ENCODE data around the gene PPP2R3A.

The PPP2R3A gene

DNA sequence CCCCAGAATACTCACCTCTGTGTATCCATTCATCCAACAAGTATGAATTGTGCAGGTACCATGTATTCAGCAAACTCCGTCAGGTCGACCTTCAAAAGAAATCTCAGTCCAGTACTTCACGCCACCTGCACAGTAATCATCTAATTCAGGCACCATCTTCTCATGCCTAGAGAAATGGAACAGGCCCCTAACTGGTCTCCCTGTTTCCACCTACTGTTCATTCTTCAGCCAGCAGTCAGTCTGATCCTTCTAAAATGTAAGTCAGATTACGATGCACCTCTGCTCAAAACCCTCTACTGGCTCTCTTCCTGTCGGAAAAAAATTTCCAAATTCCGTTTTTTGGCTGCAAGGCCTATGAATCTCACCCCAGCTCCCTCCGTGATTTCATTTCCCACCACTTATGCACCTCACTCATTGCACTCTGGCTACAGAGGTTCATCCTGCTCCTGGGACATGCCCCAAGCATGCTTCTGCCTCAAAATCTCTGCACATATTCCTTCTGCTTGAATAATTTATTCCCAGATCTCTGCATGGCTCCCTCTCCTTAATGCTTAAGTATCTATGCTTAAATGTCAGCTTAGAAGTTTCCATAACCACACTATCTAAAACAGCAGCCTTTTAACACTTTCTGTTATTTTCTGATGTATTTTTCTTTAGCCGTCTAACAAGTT is 47.5 kb upstream of the PPP2R3A start:
- Histone ChIP-seq H3K9me2 (ENCODE audit: low read depth, low read length) (no peaks in the 10 kb centered on the region), H3K36me3 (ENCODE audit: insufficient read depth, low read length) (no peaks in the 10 kb centered on the region), H3K9me3 (ENCODE audit: low read length) (no peaks in the 10 kb centered on the region), H3K79me2 (ENCODE audit: insufficient read depth, low read length) (no peaks in the 10 kb centered on the region), H3F3A (ENCODE audit: insufficient read depth, low read length) (no peaks in the 10 kb centered on the region), H2AFZ (ENCODE audit: low read length) (no peak overlapping the region), H3K4me3 (ENCODE audit: low read depth, low read length, poor library complexity, severe bottlenecking) (no peak overlapping the region), H3K9ac (ENCODE audit: low read length) (no peak overlapping the region), H3K4me2 (ENCODE audit: low read length) (no peak overlapping the region), H3K27me3 (ENCODE audit: insufficient read depth, low read length) (no peaks in the 10 kb centered on the region), H3K4me1 (ENCODE audit: insufficient read depth, low read length, severe bottlenecking) (no peaks in the 10 kb centered on the region), H3K27ac (ENCODE audit: low read depth, low read length, poor library complexity, severe bottlenecking) (no peak overlapping the region), H4K20me1 (ENCODE audit: insufficient read depth, low read length) (no peaks in the 10 kb centered on the region)
- TF ChIP-seq, protein P1, sequence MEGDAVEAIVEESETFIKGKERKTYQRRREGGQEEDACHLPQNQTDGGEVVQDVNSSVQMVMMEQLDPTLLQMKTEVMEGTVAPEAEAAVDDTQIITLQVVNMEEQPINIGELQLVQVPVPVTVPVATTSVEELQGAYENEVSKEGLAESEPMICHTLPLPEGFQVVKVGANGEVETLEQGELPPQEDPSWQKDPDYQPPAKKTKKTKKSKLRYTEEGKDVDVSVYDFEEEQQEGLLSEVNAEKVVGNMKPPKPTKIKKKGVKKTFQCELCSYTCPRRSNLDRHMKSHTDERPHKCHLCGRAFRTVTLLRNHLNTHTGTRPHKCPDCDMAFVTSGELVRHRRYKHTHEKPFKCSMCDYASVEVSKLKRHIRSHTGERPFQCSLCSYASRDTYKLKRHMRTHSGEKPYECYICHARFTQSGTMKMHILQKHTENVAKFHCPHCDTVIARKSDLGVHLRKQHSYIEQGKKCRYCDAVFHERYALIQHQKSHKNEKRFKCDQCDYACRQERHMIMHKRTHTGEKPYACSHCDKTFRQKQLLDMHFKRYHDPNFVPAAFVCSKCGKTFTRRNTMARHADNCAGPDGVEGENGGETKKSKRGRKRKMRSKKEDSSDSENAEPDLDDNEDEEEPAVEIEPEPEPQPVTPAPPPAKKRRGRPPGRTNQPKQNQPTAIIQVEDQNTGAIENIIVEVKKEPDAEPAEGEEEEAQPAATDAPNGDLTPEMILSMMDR (IDR thresholded peaks at IDR 0.05; ENCODE audit: low read length): no peak
- TF ChIP-seq EZH2 (IDR thresholded peaks at IDR 0.05; ENCODE audit: borderline replicate concordance, low read length): no peak

DNA sequence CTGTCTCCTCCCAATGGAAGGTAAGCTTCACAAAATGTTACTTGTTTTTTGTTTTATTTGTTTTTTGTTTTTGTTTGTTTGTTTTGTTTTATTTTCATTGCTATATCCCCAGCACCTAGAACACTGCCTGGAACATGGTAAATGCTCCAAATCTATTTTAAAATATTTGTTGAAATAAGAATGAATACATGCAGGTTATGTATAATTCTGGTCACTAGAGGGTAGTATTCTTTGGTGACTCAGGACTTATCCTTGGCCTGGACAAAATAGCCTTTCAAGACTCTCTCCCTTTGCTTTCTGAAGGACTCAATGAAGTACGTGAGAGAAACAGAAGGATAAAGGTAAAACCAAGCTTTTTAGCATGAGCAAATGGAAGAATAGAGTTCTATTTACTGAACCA is 46.9 kb upstream of the PPP2R3A start:
- no peaks in the 10 kb centered on the region for H3K79me2 ChIP-seq (ENCODE audit: insufficient read depth, low read length)
- H3K36me3 ChIP-seq (ENCODE audit: insufficient read depth, low read length): no peaks in the 10 kb centered on the region
- H3F3A ChIP-seq (ENCODE audit: insufficient read depth, low read length): no peaks in the 10 kb centered on the region
- no peak overlapping the region for H3K4me3 ChIP-seq (ENCODE audit: low read depth, low read length, poor library complexity, severe bottlenecking)
- H3K4me1 ChIP-seq (ENCODE audit: insufficient read depth, low read length, severe bottlenecking): no peaks in the 10 kb centered on the region
- no peaks in the 10 kb centered on the region for H3K27me3 ChIP-seq (ENCODE audit: insufficient read depth, low read length)
- no peak overlapping the region for H3K4me2 ChIP-seq (ENCODE audit: low read length)
- no peak overlapping the region for H3K27ac ChIP-seq (ENCODE audit: low read depth, low read length, poor library complexity, severe bottlenecking)
- H3K9ac ChIP-seq (ENCODE audit: low read length): no peak overlapping the region
- no peaks in the 10 kb centered on the region for H4K20me1 ChIP-seq (ENCODE audit: insufficient read depth, low read length)
- no peak for TF ChIP-seq EZH2 (IDR thresholded peaks at IDR 0.05; ENCODE audit: borderline replicate concordance, low read length)
- TF ChIP-seq, protein P1 (IDR thresholded peaks at IDR 0.05; ENCODE audit: low read length): peak; percentile 52
- H3K9me2 ChIP-seq (ENCODE audit: low read depth, low read length): no peaks in the 10 kb centered on the region
- H3K9me3 ChIP-seq (ENCODE audit: low read length): no peaks in the 10 kb centered on the region
- no peak overlapping the region for H2AFZ ChIP-seq (ENCODE audit: low read length)

DNA sequence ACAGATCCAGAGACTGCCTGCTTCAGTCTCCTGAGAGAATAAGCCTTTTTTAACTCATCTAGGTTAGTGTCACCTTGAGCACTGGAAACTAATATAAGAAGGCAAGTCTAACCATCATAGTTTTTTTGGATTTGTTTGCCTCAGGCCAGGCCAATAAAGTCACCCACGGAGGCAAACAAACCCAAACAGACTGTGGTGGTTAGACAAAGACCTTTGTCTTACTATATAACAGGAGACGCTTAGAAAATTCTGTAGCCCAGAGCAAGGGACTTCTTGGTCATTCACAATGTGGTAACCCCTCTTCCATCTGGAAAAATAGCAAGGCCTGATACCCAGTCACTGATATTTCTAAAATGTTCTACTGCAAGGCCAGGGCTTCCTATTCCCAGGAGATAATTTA is 45.3 kb upstream of the PPP2R3A start:
- H3F3A ChIP-seq (ENCODE audit: insufficient read depth, low read length): no peaks in the 10 kb centered on the region
- no peaks in the 10 kb centered on the region for H4K20me1 ChIP-seq (ENCODE audit: insufficient read depth, low read length)
- no peaks in the 10 kb centered on the region for H3K4me1 ChIP-seq (ENCODE audit: insufficient read depth, low read length, severe bottlenecking)
- no peak overlapping the region for H3K4me2 ChIP-seq (ENCODE audit: low read length)
- H3K9me2 ChIP-seq (ENCODE audit: low read depth, low read length): no peaks in the 10 kb centered on the region
- H3K27ac ChIP-seq (ENCODE audit: low read depth, low read length, poor library complexity, severe bottlenecking): no peak overlapping the region
- TF ChIP-seq EZH2 (IDR thresholded peaks at IDR 0.05; ENCODE audit: borderline replicate concordance, low read length): no peak
- TF ChIP-seq, protein P1 (IDR thresholded peaks at IDR 0.05; ENCODE audit: low read length): no peak
- no peaks in the 10 kb centered on the region for H3K9me3 ChIP-seq (ENCODE audit: low read length)
- H3K36me3 ChIP-seq (ENCODE audit: insufficient read depth, low read length): no peaks in the 10 kb centered on the region
- H3K79me2 ChIP-seq (ENCODE audit: insufficient read depth, low read length): no peaks in the 10 kb centered on the region
- H3K9ac ChIP-seq (ENCODE audit: low read length): no peak overlapping the region
- H2AFZ ChIP-seq (ENCODE audit: low read length): no peak overlapping the region
- H3K27me3 ChIP-seq (ENCODE audit: insufficient read depth, low read length): no peaks in the 10 kb centered on the region
- H3K4me3 ChIP-seq (ENCODE audit: low read depth, low read length, poor library complexity, severe bottlenecking): no peak overlapping the region
